HepG2 (cell line): ENCODE data around the gene SGF29. TPM values are rescaled to one million over a fixed set of nuclear protein-coding genes. Genes with fewer than 3 reads are reported as not detected.
A peak's percentile ranks its signal among the peaks of the same experiment; 100 is the strongest.

Experiments used
- CREB1 ChIP-seq, 2 experiments: fragments of 450-650 bp in 1 of 2; IDR thresholded peaks; 2 replicates each; pipeline ENCODE4 v1.6.1; 2016 to 2017; ENCODE audit warnings: control low read depth in 1 of 2, mild to moderate bottlenecking in 1 of 2, missing compliant biosample characterization in 1 of 2, missing genetic modification characterization in 1 of 2
- DBP ChIP-seq: sonication (generic); formaldehyde crosslinking; IDR thresholded peaks from 2 replicates; pipeline ENCODE4 v1.4.0; 2020; ENCODE audit warnings: missing genetic modification reagents; ENCODE audit errors: not compliant biosample characterization
- HMGA1 ChIP-seq: sonication (generic); formaldehyde crosslinking; conservative IDR thresholded peaks from 2 replicates; pipeline ENCODE4 v1.4.0; 2020; ENCODE audit warnings: missing genetic modification reagents
- HOXA7 ChIP-seq: sonication (generic); formaldehyde crosslinking; IDR thresholded peaks from 2 replicates; pipeline ENCODE4 v1.8.1; 2022; ENCODE audit warnings: mild to moderate bottlenecking, missing genetic modification reagents, moderate library complexity
- MNT ChIP-seq: fragments of 450-650 bp; IDR thresholded peaks from 2 replicates; pipeline ENCODE4 v1.6.1; 2016
- MTERF4 ChIP-seq: sonication (generic); formaldehyde crosslinking; IDR thresholded peaks from 2 replicates; pipeline ENCODE4 v1.8.0; 2023; ENCODE audit warnings: mild to moderate bottlenecking, missing genetic modification reagents
- PAWR ChIP-seq: sonication (generic); formaldehyde crosslinking; IDR thresholded peaks from 2 replicates; pipeline ENCODE4 v1.4.0; 2020; ENCODE audit warnings: missing genetic modification reagents, mild to moderate bottlenecking, borderline replicate concordance
- RARA ChIP-seq: IDR thresholded peaks from 2 replicates; pipeline ENCODE4 v1.6.1; 2016; ENCODE audit warnings: missing genetic modification reagents, missing compliant biosample characterization
- SCMH1 ChIP-seq: sonication (generic); formaldehyde crosslinking; IDR thresholded peaks from 2 replicates; pipeline ENCODE4 v1.9.0; 2021; ENCODE audit warnings: missing genetic modification reagents, mild to moderate bottlenecking, borderline replicate concordance
- SNAPC5 ChIP-seq: sonication (generic); formaldehyde crosslinking; IDR thresholded peaks from 2 replicates; pipeline ENCODE4 v1.8.1; 2023; ENCODE audit warnings: mild to moderate bottlenecking, missing genetic modification reagents, borderline replicate concordance
- TFDP2 ChIP-seq: sonication (generic); formaldehyde crosslinking; IDR thresholded peaks from 2 replicates; pipeline ENCODE4 v1.4.0; 2020; ENCODE audit warnings: missing genetic modification reagents
- YEATS4 ChIP-seq: sonication (generic); formaldehyde crosslinking; IDR thresholded peaks from 2 replicates; pipeline ENCODE4 v1.4.0; 2020; ENCODE audit warnings: missing genetic modification reagents, borderline replicate concordance
- ZBTB1 ChIP-seq: sonication (generic); formaldehyde crosslinking; IDR thresholded peaks from 2 replicates; pipeline ENCODE4 v1.4.0; 2020; ENCODE audit warnings: missing genetic modification reagents, borderline replicate concordance
- ZBTB4 ChIP-seq: sonication (generic); formaldehyde crosslinking; IDR thresholded peaks from 2 replicates; pipeline ENCODE4 v1.4.0; 2020; ENCODE audit warnings: missing genetic modification reagents, mild to moderate bottlenecking, borderline replicate concordance
- ZFAT ChIP-seq: sonication (generic); formaldehyde crosslinking; conservative IDR thresholded peaks from 2 replicates; pipeline ENCODE4 v1.8.1; 2023; ENCODE audit warnings: missing genetic modification reagents, inconsistent platforms
- ZNF180 ChIP-seq: sonication (generic); formaldehyde crosslinking; IDR thresholded peaks from 2 replicates; pipeline ENCODE4 v1.4.0; 2020; ENCODE audit warnings: low read depth, missing genetic modification reagents, borderline replicate concordance
- ZNF446 ChIP-seq: sonication (generic); formaldehyde crosslinking; IDR thresholded peaks from 2 replicates; pipeline ENCODE4 v1.5.0; 2020; ENCODE audit warnings: mild to moderate bottlenecking, missing genetic modification reagents
- ZNF570 ChIP-seq: sonication (generic); formaldehyde crosslinking; IDR thresholded peaks from 2 replicates; pipeline ENCODE4 v1.4.0; 2020; ENCODE audit warnings: mild to moderate bottlenecking, missing genetic modification reagents, borderline replicate concordance
- ZNF615 ChIP-seq: sonication (generic); formaldehyde crosslinking; IDR thresholded peaks from 2 replicates; pipeline ENCODE4 v1.5.0; 2020; ENCODE audit warnings: mild to moderate bottlenecking, missing genetic modification reagents, borderline replicate concordance
- ZNF674 ChIP-seq: sonication (generic); formaldehyde crosslinking; IDR thresholded peaks from 2 replicates; pipeline ENCODE4 v1.5.0; 2020; ENCODE audit warnings: low read depth, mild to moderate bottlenecking, missing genetic modification reagents
- ZNF747 ChIP-seq: sonication (generic); formaldehyde crosslinking; IDR thresholded peaks from 2 replicates; pipeline ENCODE4 v1.8.1; 2023; ENCODE audit warnings: missing genetic modification reagents, mild to moderate bottlenecking, borderline replicate concordance
- polyA plus RNA-seq, 8 experiments: library from polyadenylated mRNA; depleted of rRNA in 3 of 8; stranded (reverse) in 7 of 8; unstranded in 1 of 8; fragments of >200 nt; fragmentation: Illumina TruSeq in 4 of 8; extraction: Trizol in 4 of 8; gene quantifications; 2 replicates each; pipeline versions ENCODE4 v1.2.1 to v1.2.3, GENCODE V29; 2011 to 2016; ENCODE audit warnings: low read depth in 4 of 8, missing spikeins in 1 of 8, mixed read lengths in 1 of 8; ENCODE audit not compliant: insufficient read depth in 1 of 8
- total RNA-seq, 5 experiments: library from RNA; depleted of rRNA; stranded (reverse); fragments of >200 nt; fragmentation: Illumina TruSeq; extraction: Trizol; gene quantifications; 2 replicates each; pipeline ENCODE4 v1.2.3, GENCODE V29; 2016; ENCODE audit warnings: low read depth in 1 of 5

Gene SGF29
- total and polyA plus RNA-seq, 2 of the 13 experiments (the other 11 are each of a cell fraction or from before 2014, with no cell fraction given): 5.0 to 29.4 TPM

GRCh38 chr16:28554634-28555423 is 1.1 kb downstream of the SGF29 start (continued):
- TF ChIP-seq MTERF4 (peak; percentile 37; the same call in 1 of the 2 replicates), DBP (CRISPR knock-in tag) (no peak), RARA (CRISPR knock-in tag) (no peak), ZNF747 (CRISPR knock-in tag) (no peak), ZNF180 (CRISPR knock-in tag) (no peak), ZNF570 (CRISPR knock-in tag) (no peak), ZFAT (no peak), ZNF446 (CRISPR knock-in tag) (no peak), SCMH1 (no peak), ZBTB4 (no peak), ZNF615 (CRISPR knock-in tag) (no peak), HMGA1 (no peak), ZNF674 (CRISPR knock-in tag) (no peak), CREB1 (IDR thresholded peaks at IDR 0.05) (no peak), CREB1 (CRISPR knock-in tag; IDR thresholded peaks at IDR 0.05) (no peak), MNT (no peak), SNAPC5 (no peak), HOXA7 (CRISPR knock-in tag) (no peak), ZBTB1 (CRISPR knock-in tag) (no peak), TFDP2 (CRISPR knock-in tag) (no peak), YEATS4 (no peak), PAWR (CRISPR knock-in tag) (no peak)
